ENCODE data around the gene FAM177A1. TPM values are rescaled to one million over a fixed set of nuclear protein-coding genes. Genes with fewer than 3 reads are reported as not detected.

FAM177A1 gene
- total and polyA plus RNA-seq, 2 donors (not counting 3 experiments of a cell fraction or from before 2014, with no cell fraction given) = 19.9 to 64.1 TPM

DNA sequence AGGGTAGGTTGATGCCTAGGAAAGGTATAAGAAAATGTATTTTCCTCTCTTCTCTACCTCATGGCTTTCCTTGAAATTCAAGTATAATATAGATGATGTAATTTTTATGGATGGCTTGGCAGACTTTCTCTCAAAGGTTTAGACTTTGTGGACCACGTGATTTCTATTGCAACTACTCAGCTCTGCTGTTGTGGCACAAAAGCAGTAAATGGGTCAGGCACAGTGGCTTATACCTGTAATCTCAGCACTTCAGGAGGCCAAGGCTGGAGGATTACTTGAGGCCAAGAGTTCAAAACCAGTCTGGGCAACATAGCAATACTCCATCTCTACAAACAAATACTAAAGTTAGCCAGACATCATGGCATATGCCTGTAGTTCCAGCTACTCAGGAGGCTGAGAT lies 41.2 kb upstream of the FAM177A1 start:
- BruUV-seq (replicated peaks) = no TSS peak
- Histone ChIP-seq H3K36me3 (ENCODE audit: control insufficient read depth in 2 of 2, extremely low read depth in 1 of 2, insufficient read depth in 2 of 2, low read length in 2 of 2) (peaks cover 0 to 2% of the 10 kb centered on the region in 2 experiments), H3K27ac (ENCODE audit: insufficient read depth, low read depth, low read length) (no peak overlapping the region), H3K9ac (replicated peaks; ENCODE audit: extremely low read depth, insufficient read depth, low read length) (no peak overlapping the region), H3K79me2 (ENCODE audit: control insufficient read depth, insufficient read depth, low read length) (no peaks in the 10 kb centered on the region), H3K4me2 (ENCODE audit: insufficient read depth, low read length) (no peak overlapping the region), H3K9me3 (replicated peaks; ENCODE audit: control insufficient read depth, insufficient read depth, low read length) (no peaks in the 10 kb centered on the region), H3K9me1 (replicated peaks; ENCODE audit: control insufficient read depth, extremely low read depth, insufficient read depth, low read length) (no peaks in the 10 kb centered on the region), H3K4me3 (replicated peaks in 1 of 3; ENCODE audit: insufficient read depth in 1 of 3, low read depth in 1 of 3, low read length in 3 of 3) (no peak overlapping the region), H2AFZ (ENCODE audit: low read depth, low read length) (no peak overlapping the region), H4K20me1 (replicated peaks; ENCODE audit: control insufficient read depth, extremely low read depth, insufficient read depth, low read length) (no peaks in the 10 kb centered on the region), H3K4me1 (ENCODE audit: control insufficient read depth, extremely low read depth, insufficient read depth, low read length) (no peaks in the 10 kb centered on the region), H3K27me3 (ENCODE audit: control insufficient read depth in 2 of 2, insufficient read depth in 2 of 2, low read length in 2 of 2) (no peaks in the 10 kb centered on the region)
- CTCF ChIA-PET = no interaction called here
- dilution Hi-C loops (cut with MboI; ENCODE audit: extremely low pct_ligation_motif_present, low sequenced_read_pairs) = no loop called here
- intact Hi-C loops (cut with micrococcal nuclease) = no loop called here
- no peak for TF ChIP-seq MYC (IDR thresholded peaks at IDR 0.05; ENCODE audit: low read depth, low read length)
- no peak for TF ChIP-seq GATA2 (IDR thresholded peaks at IDR 0.05; ENCODE audit: insufficient read depth, insufficient read length, low read depth, low read length)
- TF ChIP-seq POLR2AphosphoS5 (IDR thresholded peaks at IDR 0.05; ENCODE audit: insufficient read depth, low read depth, low read length) = no peak
- no peak for TF ChIP-seq CTCF (IDR thresholded peaks at IDR 0.05; ENCODE audit: extremely low read depth in 1 of 2, insufficient read depth in 1 of 2, low read depth in 1 of 2, low read length in 2 of 2)
- TF ChIP-seq, protein P1, sequence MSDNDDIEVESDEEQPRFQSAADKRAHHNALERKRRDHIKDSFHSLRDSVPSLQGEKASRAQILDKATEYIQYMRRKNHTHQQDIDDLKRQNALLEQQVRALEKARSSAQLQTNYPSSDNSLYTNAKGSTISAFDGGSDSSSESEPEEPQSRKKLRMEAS (IDR thresholded peaks at IDR 0.05; ENCODE audit: insufficient read depth, insufficient read length) = no peak
- TF ChIP-seq POLR2A (IDR thresholded peaks at IDR 0.05; ENCODE audit: low read depth, low read length) = no peak
- TF ChIP-seq FOS (IDR thresholded peaks at IDR 0.05; ENCODE audit: borderline replicate concordance, insufficient read depth, low read length) = no peak
- TF ChIP-seq EZH2 (IDR thresholded peaks at IDR 0.05; ENCODE audit: borderline replicate concordance, low read depth, low read length, severe bottlenecking) = no peak
- no peak for TF ChIP-seq JUN (IDR thresholded peaks at IDR 0.05; ENCODE audit: borderline replicate concordance, insufficient read depth, insufficient read length, low read depth)
- no peak for FAIRE-seq
- DNase-seq (ENCODE audit: low read depth, low spot score) = no peak
- POLR2A ChIA-PET = no interaction called here

All from endothelial cell of umbilical vein (primary cell).